CMK (cell line): ENCODE measurements around the gene ANTKMT.
"Not testable (repeated sequence)": the region's sequence is repeated elsewhere in the genome, so short reads cannot be mapped to it uniquely, and the experiment has no call there.

ENCODE experiments used
- DNase-seq: peaks from one replicate; pipeline ENCODE4 v3.0.0-alpha.2; 2010; ENCODE audit warnings: low read depth

The ANTKMT gene

DNA sequence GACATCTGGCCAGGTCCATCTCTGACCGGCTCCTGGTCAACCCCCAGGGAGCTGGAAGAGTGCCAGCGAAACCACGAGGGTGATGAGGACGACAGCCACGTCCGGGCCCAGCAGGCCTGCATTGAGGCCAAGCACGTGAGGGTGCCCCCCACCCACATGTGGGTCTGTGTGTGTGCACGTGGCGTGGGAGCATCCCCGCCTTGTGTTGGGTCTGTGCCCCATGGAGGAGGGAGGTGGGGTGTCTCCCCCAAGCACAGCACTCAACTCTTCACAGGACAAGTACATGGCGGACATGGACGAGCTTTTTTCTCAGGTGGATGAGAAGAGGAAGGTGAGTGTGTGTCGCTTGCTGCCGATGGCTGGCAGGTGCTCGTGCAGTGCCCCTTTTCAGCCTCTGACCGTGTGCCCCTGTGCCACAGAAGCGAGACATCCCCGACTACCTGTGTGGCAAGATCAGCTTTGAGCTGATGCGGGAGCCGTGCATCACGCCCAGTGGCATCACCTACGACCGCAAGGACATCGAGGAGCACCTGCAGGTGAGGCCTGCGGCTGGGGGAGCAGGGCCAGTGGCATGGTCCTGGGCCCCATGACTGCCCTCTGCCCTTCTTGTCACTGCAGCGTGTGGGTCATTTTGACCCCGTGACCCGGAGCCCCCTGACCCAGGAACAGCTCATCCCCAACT is 39.1 kb upstream of the ANTKMT start:
- DNase-seq = no peak

DNA sequence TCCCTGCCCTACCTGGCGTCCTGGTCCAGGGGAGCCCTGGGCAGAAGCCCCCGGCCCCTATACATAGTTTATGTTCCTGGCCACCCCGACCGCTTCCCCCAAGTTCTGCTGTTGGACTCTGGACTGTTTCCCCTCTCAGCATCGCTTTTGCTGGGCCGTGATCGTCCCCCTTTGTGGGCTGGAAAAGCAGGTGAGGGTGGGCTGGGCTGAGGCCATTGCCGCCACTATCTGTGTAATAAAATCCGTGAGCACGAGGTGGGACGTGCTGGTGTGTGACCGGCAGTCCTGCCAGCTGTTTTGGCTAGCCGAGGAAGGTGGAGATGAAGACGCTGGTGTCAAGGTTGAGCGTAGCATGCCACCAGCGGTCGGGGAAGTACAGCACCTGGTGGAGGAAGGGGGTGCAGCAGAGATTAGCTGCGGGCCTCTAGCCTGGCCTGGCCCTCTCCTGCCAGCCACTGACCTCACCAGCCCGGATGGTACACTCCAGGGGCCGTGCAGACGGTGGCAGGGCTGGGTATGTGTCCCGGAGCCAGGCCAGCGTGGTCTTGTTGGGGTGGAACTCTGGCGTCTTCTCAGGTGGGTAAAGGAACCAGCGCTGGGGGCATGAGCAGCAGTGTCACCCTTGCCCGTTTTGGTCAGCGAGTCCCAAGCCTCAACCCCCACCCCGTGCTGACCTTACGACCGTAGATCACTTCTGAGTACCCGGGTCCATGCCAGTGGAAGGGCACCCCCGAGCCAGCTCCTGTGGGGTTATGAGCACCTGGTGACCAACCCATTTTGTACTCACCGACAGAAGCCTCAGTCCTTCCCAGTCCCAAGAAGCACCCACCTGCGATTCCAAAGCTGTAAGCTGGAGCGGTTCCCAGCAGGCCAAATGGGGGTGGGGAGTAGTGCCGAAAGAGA is 38.2 kb upstream of the ANTKMT start:
- no peak for DNase-seq

DNA sequence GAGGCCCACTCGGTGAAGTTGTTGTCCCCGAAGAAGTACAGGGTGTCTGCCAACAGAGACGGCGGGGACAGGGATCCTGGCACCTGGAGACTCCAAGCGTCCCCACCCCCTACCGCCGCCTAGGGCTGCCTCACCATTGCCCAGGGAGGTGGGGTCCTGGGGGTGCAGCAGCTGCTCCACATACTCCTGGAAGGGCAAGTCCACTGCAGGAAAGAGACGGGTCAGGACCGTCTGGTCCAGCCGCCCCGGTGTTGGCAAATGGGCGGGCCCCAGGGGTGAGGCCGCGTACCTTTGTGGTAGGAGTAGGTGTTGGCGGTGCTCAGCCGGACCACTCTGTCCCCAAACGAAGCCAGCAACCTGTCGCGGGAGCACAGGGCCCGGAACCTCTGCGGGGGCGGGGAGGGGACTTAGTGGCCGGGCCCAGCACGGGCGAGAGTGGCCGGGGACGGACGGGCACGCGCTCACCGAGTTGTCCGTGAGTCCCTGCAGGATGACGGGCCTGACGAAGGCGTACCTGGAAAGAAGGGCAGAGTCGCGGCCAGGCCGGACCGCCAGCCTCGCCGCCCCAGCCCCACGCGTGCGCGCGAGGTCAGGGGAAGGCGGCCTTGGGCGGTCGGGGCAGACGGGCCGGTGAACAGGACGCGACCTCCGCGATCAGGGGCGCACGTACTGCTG is 37.4 kb upstream of the ANTKMT start:
- DNase-seq = no peak

DNA sequence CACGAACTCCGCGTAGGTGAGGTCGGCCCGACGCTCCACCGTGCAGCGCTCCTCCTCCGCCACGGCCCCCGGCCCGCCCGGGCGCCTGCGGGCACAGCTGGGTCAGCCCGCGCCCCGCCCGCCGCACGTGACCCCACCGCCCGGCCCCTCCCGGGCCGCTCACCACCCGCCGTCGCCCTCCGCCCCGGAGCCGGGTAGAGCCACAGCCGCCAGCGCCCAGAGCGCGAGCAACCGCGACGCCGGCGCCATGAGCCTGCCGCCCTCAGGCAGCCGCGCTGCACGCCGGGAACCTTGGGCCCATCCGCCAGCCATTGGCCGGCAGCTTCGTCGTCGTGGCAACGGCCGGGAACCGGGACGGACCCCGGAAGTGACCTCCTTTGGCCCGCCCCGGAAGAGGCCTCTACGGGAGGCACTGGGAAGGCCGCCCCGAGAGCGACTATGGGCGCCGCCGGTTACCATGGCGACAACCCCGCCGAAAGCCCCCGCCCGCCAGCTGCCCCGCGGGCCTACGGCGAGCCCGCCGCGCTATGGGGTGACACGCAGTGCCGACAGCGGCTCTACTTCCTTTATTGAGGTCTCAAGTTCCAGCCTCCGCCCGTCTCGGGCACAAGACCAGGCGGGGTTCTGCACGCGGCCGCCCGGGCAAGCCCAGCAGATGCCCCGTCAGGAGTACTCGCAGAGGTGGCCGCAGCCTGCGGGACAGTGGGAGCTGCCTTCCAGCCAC is 36.7 kb upstream of the ANTKMT start, which contains the start of gene JMJD8:
TSS of gene JMJD8 (minus strand) at position 264 of the 724 bp plus-strand sequence. CDS start at position 249, 15 bp downstream.
- peak; percentile 77 for DNase-seq

GRCh38 chr16:684961-685696 is 35.8 kb upstream of the ANTKMT start:
- no peak for DNase-seq

GRCh38 chr16:685967-686366 is 35.0 kb upstream of the ANTKMT start:
- DNase-seq = no peak

DNA sequence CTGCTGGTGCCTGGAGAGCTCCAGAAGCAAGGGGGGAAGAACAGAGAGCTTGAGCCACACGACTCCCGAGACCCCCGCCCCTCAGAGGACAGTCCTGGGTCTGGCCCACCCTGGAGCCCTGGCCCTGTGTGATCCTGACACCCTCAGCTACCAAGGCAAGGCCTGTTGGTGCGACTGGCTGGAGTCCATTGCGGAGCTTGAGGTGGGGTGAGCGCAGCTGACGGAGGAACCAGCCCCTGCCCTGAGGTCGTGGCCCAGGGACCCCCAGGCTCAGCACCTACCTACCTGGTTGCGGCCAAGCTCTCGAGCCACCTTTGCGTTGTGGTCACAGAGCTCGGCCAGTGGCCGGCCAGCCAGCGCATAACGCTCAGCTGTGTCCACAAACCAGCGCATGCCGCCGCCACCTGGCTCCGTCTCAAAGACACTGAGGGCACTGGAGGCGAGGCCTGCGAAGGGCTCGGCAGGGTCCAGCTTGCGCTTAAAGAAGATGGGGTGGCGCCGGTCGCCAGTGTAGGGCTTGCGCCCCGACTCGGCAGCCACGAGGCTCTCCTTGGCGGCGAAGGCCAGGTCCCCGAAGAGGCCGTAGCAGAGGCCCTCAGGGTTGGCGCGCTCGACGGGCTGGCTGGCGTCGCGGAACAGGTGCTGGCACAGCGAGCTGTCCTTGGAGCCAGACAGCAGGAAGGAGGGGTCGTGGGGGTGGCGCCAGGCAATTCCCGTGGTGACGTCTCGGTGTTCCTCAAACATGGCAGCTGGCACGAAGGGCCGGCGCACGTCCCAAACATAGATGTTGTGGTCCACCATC is 34.3 kb upstream of the ANTKMT start:
- DNase-seq = no peak

- DNase-seq = no peak
These were observed 33.4 kb upstream of the ANTKMT start for GRCh38 chr16:687499-687898.

- DNase-seq = no peak
These were observed 31.6 kb upstream of the ANTKMT start for GRCh38 chr16:689175-689897.

- DNase-seq = not testable (repeated sequence)
These were observed 29.7 kb upstream of the ANTKMT start for GRCh38 chr16:691242-691641.

- no peak for DNase-seq
These were observed 28.4 kb upstream of the ANTKMT start for GRCh38 chr16:692356-693108.

DNA sequence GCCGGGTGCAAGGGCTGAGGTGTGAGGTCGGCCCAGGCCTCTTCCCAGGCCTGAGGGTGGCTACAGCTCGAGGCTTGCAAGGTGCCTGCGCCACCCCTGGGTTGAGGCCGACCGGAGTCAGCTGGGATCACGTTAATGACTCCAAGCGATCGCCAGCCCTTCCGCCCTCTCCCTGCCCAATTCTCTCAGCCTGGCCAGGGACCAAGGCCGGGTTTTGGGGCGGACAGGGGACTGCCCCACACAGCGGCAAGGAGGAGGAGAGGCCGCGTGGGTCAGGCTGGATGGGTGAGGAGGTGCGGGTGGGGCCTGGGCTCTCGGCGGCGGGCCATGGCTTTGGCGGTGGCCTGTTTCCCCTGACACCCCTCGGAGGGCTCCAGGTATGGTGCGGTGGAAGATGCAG is 27.6 kb upstream of the ANTKMT start:
- DNase-seq = no peak

DNA sequence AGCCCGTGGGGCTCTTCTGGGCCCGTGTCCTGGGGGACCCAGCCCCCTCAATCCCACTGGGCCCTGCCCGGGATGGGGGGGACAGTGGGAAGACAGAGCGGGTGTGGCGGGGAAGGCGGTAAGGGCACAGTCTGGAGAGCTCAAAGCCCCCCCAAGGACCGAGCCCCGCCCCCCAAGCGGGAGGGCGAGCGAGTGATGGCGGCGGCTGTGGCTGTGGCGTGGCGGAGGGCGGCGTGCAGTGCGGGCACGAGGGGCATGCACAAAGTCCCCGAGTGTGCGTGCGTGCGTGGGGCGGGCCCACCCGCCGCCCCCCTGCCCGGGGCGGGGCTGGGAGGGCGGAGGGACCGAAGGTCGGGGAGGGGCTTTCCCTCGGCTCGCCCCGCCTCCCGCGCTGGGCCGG is 27.2 kb upstream of the ANTKMT start:
- DNase-seq = no peak

GRCh38 chr16:694187-694862 is 26.6 kb upstream of the ANTKMT start:
- no peak for DNase-seq

DNA sequence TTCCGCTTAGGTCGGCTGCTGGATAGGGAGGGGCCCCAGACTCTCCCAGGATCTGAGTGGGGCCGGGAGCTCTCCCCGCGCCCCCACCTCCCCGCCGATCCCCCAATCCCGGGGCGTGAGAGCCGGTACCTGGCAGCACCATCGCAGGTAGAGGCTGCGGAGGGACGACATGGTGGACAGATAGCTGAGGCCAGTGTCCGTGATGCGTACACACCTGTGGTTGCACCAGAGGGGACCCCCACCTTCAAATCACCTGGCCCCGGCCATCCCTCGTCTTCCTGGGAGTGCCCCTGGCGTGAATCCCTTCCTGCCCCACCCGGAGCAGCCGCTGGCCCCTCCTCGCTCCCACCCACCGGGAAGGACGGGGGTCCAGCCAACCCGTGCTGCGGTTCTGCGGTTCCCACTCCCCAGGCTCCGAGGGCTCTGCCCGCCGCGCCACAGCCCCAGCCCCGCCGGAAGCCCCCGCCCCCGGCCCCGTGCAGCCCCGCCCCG is 26.0 kb upstream of the ANTKMT start:
- DNase-seq = no peak

GRCh38 chr16:695355-696089 is 25.4 kb upstream of the ANTKMT start:
- DNase-seq = no peak

DNA sequence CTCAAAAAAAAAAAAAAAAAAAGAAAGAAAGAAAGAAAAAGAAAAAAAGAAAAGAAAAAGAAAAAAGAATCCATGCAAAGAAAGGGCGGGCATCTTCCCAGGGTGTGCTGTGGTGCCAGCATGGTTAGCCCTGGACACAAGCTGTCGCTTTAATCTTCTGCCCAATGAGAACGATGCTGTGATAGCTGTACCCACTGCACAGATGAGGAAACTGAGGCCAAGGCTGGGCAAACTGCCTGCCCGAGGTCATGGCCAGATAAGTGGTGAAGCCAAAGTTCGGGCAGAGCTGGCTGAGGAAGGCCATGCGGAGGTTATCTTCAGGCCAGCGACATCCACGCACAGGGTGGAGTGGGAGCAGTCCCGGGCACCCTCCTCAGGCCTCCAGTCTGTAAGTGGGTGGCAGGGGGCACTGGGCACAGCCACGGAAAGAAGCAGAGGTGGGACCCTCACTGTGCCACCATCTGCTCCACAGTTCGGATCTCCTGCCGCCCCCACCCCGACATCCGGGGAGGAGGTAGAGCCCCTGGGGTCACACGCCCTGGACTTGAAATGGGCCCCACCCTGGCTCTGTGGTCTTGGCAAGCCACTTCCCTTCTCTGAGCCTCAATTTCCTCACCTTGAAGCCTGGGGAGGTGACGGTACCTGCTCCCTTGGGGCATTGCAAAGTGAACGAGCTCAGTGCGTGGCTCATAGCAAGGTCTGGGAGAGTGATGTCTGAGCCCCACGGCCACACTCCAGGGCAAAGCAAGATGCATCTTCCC is 21.9 kb upstream of the ANTKMT start:
- DNase-seq = no peak
